ENCODE data around the gene NXT2.

Gene NXT2

GRCh38 chrX:109511113-109511512 lies 25.5 kb upstream of the NXT2 start:
- H3K36me3 ChIP-seq (ENCODE audit: insufficient read depth, low read length) = no peaks in the 10 kb centered on the region
- H3K4me1 ChIP-seq (ENCODE audit: insufficient read depth, low read length, poor library complexity, severe bottlenecking) = no peaks in the 10 kb centered on the region
- no peak overlapping the region for H3K9ac ChIP-seq (ENCODE audit: low read depth, low read length, poor library complexity, severe bottlenecking)
- H3K9me2 ChIP-seq (replicated peaks; ENCODE audit: low read depth, low read length) = no peaks in the 10 kb centered on the region
- H3K4me3 ChIP-seq (ENCODE audit: low read length, poor library complexity, severe bottlenecking) = no peak overlapping the region
- TF ChIP-seq, protein P1, sequence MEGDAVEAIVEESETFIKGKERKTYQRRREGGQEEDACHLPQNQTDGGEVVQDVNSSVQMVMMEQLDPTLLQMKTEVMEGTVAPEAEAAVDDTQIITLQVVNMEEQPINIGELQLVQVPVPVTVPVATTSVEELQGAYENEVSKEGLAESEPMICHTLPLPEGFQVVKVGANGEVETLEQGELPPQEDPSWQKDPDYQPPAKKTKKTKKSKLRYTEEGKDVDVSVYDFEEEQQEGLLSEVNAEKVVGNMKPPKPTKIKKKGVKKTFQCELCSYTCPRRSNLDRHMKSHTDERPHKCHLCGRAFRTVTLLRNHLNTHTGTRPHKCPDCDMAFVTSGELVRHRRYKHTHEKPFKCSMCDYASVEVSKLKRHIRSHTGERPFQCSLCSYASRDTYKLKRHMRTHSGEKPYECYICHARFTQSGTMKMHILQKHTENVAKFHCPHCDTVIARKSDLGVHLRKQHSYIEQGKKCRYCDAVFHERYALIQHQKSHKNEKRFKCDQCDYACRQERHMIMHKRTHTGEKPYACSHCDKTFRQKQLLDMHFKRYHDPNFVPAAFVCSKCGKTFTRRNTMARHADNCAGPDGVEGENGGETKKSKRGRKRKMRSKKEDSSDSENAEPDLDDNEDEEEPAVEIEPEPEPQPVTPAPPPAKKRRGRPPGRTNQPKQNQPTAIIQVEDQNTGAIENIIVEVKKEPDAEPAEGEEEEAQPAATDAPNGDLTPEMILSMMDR (conservative IDR thresholded peaks at IDR 0.05; ENCODE audit: low read length) = no peak
- TF ChIP-seq EZH2phosphoT487 (IDR thresholded peaks at IDR 0.05; ENCODE audit: borderline replicate concordance) = no peak
- H4K20me1 ChIP-seq (ENCODE audit: insufficient read depth, low read length, poor library complexity, severe bottlenecking) = no peaks in the 10 kb centered on the region
- no peaks in the 10 kb centered on the region for H3K9me3 ChIP-seq (ENCODE audit: insufficient read depth, low read depth, low read length)
- H3K4me2 ChIP-seq (ENCODE audit: low read depth, low read length, poor library complexity, severe bottlenecking) = no peak overlapping the region
- no peaks in the 10 kb centered on the region for H3F3A ChIP-seq (ENCODE audit: low read depth)
- no peak overlapping the region for H2AFZ ChIP-seq (ENCODE audit: low read length)
- no peaks in the 10 kb centered on the region for H3K79me2 ChIP-seq (ENCODE audit: insufficient read depth, low read length)
- no peaks in the 10 kb centered on the region for H3K27me3 ChIP-seq (ENCODE audit: insufficient read depth, low read length, poor library complexity, severe bottlenecking)

GRCh38 chrX:109519001-109519400 lies 17.6 kb upstream of the NXT2 start:
- H3K9ac ChIP-seq (ENCODE audit: low read depth, low read length, poor library complexity, severe bottlenecking) = no peak overlapping the region
- no peaks in the 10 kb centered on the region for H3K79me2 ChIP-seq (ENCODE audit: insufficient read depth, low read length)
- H3K27me3 ChIP-seq (ENCODE audit: insufficient read depth, low read length, poor library complexity, severe bottlenecking) = no peaks in the 10 kb centered on the region
- H3K4me3 ChIP-seq (ENCODE audit: low read length, poor library complexity, severe bottlenecking) = no peak overlapping the region
- no peak overlapping the region for H3K4me2 ChIP-seq (ENCODE audit: low read depth, low read length, poor library complexity, severe bottlenecking)
- TF ChIP-seq, protein P1 (conservative IDR thresholded peaks at IDR 0.05; ENCODE audit: low read length) = no peak
- TF ChIP-seq EZH2phosphoT487 (IDR thresholded peaks at IDR 0.05; ENCODE audit: borderline replicate concordance) = no peak
- H3F3A ChIP-seq (ENCODE audit: low read depth) = no peaks in the 10 kb centered on the region
- no peaks in the 10 kb centered on the region for H3K9me2 ChIP-seq (replicated peaks; ENCODE audit: low read depth, low read length)
- no peaks in the 10 kb centered on the region for H4K20me1 ChIP-seq (ENCODE audit: insufficient read depth, low read length, poor library complexity, severe bottlenecking)
- H3K4me1 ChIP-seq (ENCODE audit: insufficient read depth, low read length, poor library complexity, severe bottlenecking) = no peaks in the 10 kb centered on the region
- no peaks in the 10 kb centered on the region for H3K36me3 ChIP-seq (ENCODE audit: insufficient read depth, low read length)
- H3K9me3 ChIP-seq (ENCODE audit: insufficient read depth, low read depth, low read length) = no peaks in the 10 kb centered on the region
- no peak overlapping the region for H2AFZ ChIP-seq (ENCODE audit: low read length)

- no peak overlapping the region for H3K4me2 ChIP-seq (ENCODE audit: low read depth, low read length, poor library complexity, severe bottlenecking)
- H3K9ac ChIP-seq (ENCODE audit: low read depth, low read length, poor library complexity, severe bottlenecking) = no peak overlapping the region
- H4K20me1 ChIP-seq (ENCODE audit: insufficient read depth, low read length, poor library complexity, severe bottlenecking) = no peaks in the 10 kb centered on the region
- no peaks in the 10 kb centered on the region for H3F3A ChIP-seq (ENCODE audit: low read depth)
- H3K9me3 ChIP-seq (ENCODE audit: insufficient read depth, low read depth, low read length) = no peaks in the 10 kb centered on the region
- no peaks in the 10 kb centered on the region for H3K36me3 ChIP-seq (ENCODE audit: insufficient read depth, low read length)
- no peaks in the 10 kb centered on the region for H3K4me1 ChIP-seq (ENCODE audit: insufficient read depth, low read length, poor library complexity, severe bottlenecking)
- H3K4me3 ChIP-seq (ENCODE audit: low read length, poor library complexity, severe bottlenecking) = no peak overlapping the region
- H3K27me3 ChIP-seq (ENCODE audit: insufficient read depth, low read length, poor library complexity, severe bottlenecking) = no peaks in the 10 kb centered on the region
- no peaks in the 10 kb centered on the region for H3K9me2 ChIP-seq (replicated peaks; ENCODE audit: low read depth, low read length)
- no peak for TF ChIP-seq EZH2phosphoT487 (IDR thresholded peaks at IDR 0.05; ENCODE audit: borderline replicate concordance)
- TF ChIP-seq, protein P1 (conservative IDR thresholded peaks at IDR 0.05; ENCODE audit: low read length) = no peak
- no peaks in the 10 kb centered on the region for H3K79me2 ChIP-seq (ENCODE audit: insufficient read depth, low read length)
- H2AFZ ChIP-seq (ENCODE audit: low read length) = no peak overlapping the region
These were observed 3.6 kb upstream of the NXT2 start for GRCh38 chrX:109533005-109533404.
